ENCODE data around the gene ZSWIM2. TPM values are rescaled to one million over a fixed set of nuclear protein-coding genes. Genes with fewer than 3 reads are reported as not detected.
"Not testable (repeated sequence)": the region's sequence is repeated elsewhere in the genome, so short reads cannot be mapped to it uniquely, and the experiment has no call there.

The ZSWIM2 gene
- total RNA-seq, 1 donor from 2014 or later: not detected

DNA sequence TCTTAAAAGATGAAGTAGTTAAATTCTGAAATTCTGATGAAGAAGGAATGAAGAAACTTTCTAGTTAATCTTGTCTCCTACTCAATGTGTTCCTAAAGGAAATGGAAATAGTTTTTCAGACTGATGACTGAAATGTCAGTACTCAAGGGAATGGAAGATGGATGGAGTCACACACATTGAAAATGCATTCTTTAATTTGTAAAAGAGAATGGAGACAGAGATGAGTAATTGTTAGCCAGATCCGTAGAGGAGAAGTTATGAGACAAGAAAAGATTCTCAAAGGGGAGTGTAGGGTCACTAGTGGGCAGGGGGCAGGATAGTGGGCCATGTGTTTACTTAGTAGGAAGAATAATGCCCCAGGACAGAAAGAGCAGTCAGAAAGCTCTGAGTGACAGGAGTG, 13.3 kb downstream of the ZSWIM2 start:
- no peaks in the 10 kb centered on the region for H3K27me3 ChIP-seq (ENCODE audit: control insufficient read depth, insufficient read depth, low read length)
- no peak overlapping the region for H3K4me3 ChIP-seq (ENCODE audit: low read depth, low read length)
- TF ChIP-seq, protein P1, sequence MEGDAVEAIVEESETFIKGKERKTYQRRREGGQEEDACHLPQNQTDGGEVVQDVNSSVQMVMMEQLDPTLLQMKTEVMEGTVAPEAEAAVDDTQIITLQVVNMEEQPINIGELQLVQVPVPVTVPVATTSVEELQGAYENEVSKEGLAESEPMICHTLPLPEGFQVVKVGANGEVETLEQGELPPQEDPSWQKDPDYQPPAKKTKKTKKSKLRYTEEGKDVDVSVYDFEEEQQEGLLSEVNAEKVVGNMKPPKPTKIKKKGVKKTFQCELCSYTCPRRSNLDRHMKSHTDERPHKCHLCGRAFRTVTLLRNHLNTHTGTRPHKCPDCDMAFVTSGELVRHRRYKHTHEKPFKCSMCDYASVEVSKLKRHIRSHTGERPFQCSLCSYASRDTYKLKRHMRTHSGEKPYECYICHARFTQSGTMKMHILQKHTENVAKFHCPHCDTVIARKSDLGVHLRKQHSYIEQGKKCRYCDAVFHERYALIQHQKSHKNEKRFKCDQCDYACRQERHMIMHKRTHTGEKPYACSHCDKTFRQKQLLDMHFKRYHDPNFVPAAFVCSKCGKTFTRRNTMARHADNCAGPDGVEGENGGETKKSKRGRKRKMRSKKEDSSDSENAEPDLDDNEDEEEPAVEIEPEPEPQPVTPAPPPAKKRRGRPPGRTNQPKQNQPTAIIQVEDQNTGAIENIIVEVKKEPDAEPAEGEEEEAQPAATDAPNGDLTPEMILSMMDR (IDR thresholded peaks at IDR 0.05; ENCODE audit: insufficient read depth, low read length, poor library complexity, severe bottlenecking): no peak
- H3K36me3 ChIP-seq (ENCODE audit: control insufficient read depth, insufficient read depth, low read length): no peaks in the 10 kb centered on the region
- DNase-seq (ENCODE audit: low read depth): no peak

DNA sequence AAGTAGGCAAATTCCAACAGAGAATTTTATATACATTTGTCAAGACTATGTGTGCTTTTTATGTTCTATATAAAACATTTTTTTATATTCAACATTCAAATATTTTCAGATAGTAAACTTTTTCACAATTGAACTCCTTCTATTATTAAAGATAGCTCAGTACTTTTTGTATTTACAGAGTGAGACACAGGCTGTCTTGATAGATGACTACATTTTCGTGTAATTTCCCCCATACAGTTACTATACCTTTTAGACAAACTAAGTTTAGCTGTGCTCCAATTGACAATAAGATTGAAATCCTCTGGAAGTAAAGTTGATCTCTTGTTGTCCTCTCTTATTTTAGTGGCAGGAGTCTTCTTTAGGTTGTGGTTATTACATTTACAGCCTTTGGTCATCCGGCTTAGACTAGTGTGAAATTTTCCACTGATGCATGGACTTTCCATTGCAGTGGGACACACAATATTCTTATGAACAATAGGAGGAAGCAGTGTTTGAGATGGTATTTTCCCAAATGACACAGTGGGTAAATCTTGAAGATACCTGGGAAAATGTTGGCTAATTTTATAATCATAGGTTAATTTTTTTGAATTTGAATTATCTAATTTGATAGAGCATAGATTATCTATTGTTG, 21.0 kb downstream of the ZSWIM2 start:
- TF ChIP-seq, protein P1 (IDR thresholded peaks at IDR 0.05; ENCODE audit: insufficient read depth, low read length, poor library complexity, severe bottlenecking): no peak
- no peaks in the 10 kb centered on the region for H3K36me3 ChIP-seq (ENCODE audit: control insufficient read depth, insufficient read depth, low read length)
- no peak for DNase-seq (ENCODE audit: low read depth)
- H3K27me3 ChIP-seq (ENCODE audit: control insufficient read depth, insufficient read depth, low read length): no peaks in the 10 kb centered on the region
- no peak overlapping the region for H3K4me3 ChIP-seq (ENCODE audit: low read depth, low read length)

DNA sequence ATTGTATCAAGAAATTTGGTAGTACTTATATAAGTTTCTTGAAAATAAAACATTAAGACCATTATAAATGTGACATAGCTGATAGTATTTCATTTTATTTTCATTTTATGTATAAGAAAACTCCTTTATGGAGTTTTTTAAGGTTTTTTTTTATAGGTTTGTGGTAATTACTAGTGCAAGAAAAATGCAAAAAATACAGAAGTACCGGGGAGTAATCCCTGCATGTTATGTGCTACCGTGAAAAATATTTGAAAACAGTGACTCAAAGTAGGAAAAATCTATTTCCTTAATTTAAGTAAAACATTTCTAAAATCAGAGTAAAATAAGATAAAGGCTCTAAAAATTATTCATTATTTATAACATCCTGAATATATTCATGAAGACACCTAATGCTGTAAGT, 21.6 kb downstream of the ZSWIM2 start:
- H3K27me3 ChIP-seq (ENCODE audit: control insufficient read depth, insufficient read depth, low read length): no peaks in the 10 kb centered on the region
- H3K36me3 ChIP-seq (ENCODE audit: control insufficient read depth, insufficient read depth, low read length): no peaks in the 10 kb centered on the region
- H3K4me3 ChIP-seq (ENCODE audit: low read depth, low read length): no peak overlapping the region
- no peak for DNase-seq (ENCODE audit: low read depth)
- TF ChIP-seq, protein P1 (IDR thresholded peaks at IDR 0.05; ENCODE audit: insufficient read depth, low read length, poor library complexity, severe bottlenecking): no peak

DNA sequence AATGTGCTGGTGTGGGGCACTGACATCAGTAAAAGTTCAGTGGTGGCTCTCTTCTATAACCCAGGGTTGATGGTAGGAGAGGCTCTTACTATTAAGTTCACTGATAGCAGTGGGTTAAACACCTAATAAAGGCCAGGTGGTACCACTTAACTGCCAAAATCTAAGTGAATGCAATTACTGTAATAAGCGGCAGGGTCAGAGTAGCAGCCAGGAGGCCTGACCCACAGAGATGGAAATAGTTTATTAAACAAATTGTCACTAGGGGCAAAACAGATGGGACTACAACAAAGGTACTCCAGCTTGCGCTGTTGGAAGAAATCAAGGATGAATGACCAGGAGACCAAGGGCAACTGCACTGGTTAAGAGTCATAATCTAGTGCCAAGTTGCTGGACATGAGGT, 26.6 kb downstream of the ZSWIM2 start:
- H3K36me3 ChIP-seq (ENCODE audit: control insufficient read depth, insufficient read depth, low read length): no peaks in the 10 kb centered on the region
- TF ChIP-seq, protein P1 (IDR thresholded peaks at IDR 0.05; ENCODE audit: insufficient read depth, low read length, poor library complexity, severe bottlenecking): no peak
- H3K27me3 ChIP-seq (ENCODE audit: control insufficient read depth, insufficient read depth, low read length): no peaks in the 10 kb centered on the region
- DNase-seq (ENCODE audit: low read depth): no peak
- no peak overlapping the region for H3K4me3 ChIP-seq (ENCODE audit: low read depth, low read length)

DNA sequence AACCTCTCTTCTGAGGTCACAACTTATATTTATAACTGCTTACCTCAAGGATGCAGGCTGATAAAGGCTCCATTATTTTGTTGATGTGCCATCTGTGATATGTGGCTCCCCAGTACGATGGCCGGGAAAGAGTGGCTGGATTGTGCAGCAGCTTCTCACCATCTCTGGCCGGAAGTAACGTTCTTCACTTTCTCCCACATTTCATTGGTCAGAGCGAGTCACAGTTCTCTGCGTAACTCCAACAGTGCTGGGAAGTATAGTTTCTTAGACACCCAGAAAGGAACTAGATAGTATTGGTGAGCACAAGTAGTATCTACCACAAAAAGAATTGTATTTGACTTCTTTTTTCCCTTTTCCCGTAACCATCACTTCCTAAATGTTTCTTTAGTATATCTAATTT, 28.7 kb downstream of the ZSWIM2 start:
- TF ChIP-seq, protein P1 (IDR thresholded peaks at IDR 0.05; ENCODE audit: insufficient read depth, low read length, poor library complexity, severe bottlenecking): no peak
- Histone ChIP-seq H3K4me3 (ENCODE audit: low read depth, low read length) (no peak overlapping the region), H3K27me3 (ENCODE audit: control insufficient read depth, insufficient read depth, low read length) (no peaks in the 10 kb centered on the region), H3K36me3 (ENCODE audit: control insufficient read depth, insufficient read depth, low read length) (no peaks in the 10 kb centered on the region)
- no peak for DNase-seq (ENCODE audit: low read depth)

DNA sequence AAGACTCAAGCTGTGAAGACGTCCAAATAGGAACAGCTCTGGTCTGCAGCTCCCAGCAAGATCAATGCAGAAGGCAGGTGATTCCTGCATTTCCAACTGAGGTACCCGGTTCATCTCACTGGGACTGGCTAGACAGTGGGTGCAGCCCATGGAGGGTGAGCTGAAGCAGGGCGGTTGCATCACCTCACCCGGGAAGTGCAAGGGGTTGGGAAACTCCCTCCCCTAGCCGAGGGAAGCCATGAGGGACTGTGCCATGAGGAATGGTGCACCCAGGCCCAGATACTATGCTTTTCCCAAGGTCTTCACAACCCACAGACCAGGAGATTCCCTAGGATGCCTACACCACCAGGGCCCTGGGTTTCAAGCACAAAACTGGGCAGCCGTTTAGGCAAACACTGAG, 37.2 kb downstream of the ZSWIM2 start:
- not testable (repeated sequence) for H3K36me3 ChIP-seq (ENCODE audit: control insufficient read depth, insufficient read depth, low read length); H3K27me3 ChIP-seq (ENCODE audit: control insufficient read depth, insufficient read depth, low read length); DNase-seq (ENCODE audit: low read depth); H3K4me3 ChIP-seq (ENCODE audit: low read depth, low read length)
